GM21381 (cell line): ENCODE measurements around the gene MAP7D1.
"Not testable (repeated sequence)": the region's sequence is repeated elsewhere in the genome, so short reads cannot be mapped to it uniquely, and the experiment has no call there.

ENCODE experiments used
- ATAC-seq: cut with Tn5 transposase; IDR thresholded peaks from one replicate; pipeline ENCODE4 v1.9.1; 2021; ENCODE audit warnings: mild to moderate bottlenecking, moderate library complexity; ENCODE audit not compliant: unreplicated experiment

MAP7D1 gene

GRCh38 chr1:36230279-36230678 is 74.3 kb downstream of the MAP7D1 start:
- not testable (repeated sequence) for ATAC-seq
